Measurements from ENCODE around the gene SLC16A10. TPM values are rescaled to one million over a fixed set of nuclear protein-coding genes. Genes with fewer than 3 reads are reported as not detected.
A peak's percentile ranks its signal among the peaks of the same experiment; 100 is the strongest.

The SLC16A10 gene
- total and polyA plus RNA-seq, 2 of the 13 experiments (the other 11 are each of a cell fraction or from before 2014, with no cell fraction given), result 8.2 to 20.1 TPM

GRCh38 chr6:111207141-111207858, 120.0 kb downstream of the SLC16A10 start:
- Histone ChIP-seq H3K4me2 (ENCODE audit: low read depth, low read length) (no peak overlapping the region), H3K9ac (ENCODE audit: insufficient read depth, low read depth, low read length) (no peak overlapping the region), H3K79me2 (ENCODE audit: insufficient read depth, low read length) (no peaks in the 10 kb centered on the region), H3K36me3 (replicated peaks in 1 of 2; ENCODE audit: control insufficient read depth in 1 of 2, insufficient read depth in 2 of 2, low read length in 2 of 2) (no peaks in the 10 kb centered on the region), H2AFZ (ENCODE audit: low read length) (no peak overlapping the region), H4K20me1 (ENCODE audit: insufficient read depth, low read length) (no peaks in the 10 kb centered on the region), H3K9me3 (ENCODE audit: low read length) (no peaks in the 10 kb centered on the region), H3K4me1 (ENCODE audit: insufficient read depth, low read length) (peaks cover 11% of the 10 kb centered on the region), H3K4me3 (replicated peaks in 1 of 3; ENCODE audit: insufficient read depth in 1 of 3, low read depth in 2 of 3, low read length in 3 of 3) (no peak overlapping the region), H3K27ac (ENCODE audit: extremely low read length, insufficient read depth, low read length) (no peak overlapping the region), H3K27me3 (ENCODE audit: control insufficient read depth in 1 of 2, insufficient read depth in 2 of 2, low read length in 2 of 2) (no peaks in the 10 kb centered on the region)
- no peak for ATAC-seq
- ChIA-PET CTCF (ENCODE audit: low intra/inter-chr PET ratio, low total read pairs) (no interaction called here), POLR2A (no interaction called here)
- DNase-seq (ENCODE audit: low spot score), result no peak
- intact Hi-C loops (cut with micrococcal nuclease; ENCODE audit: unreplicated experiment) (loop anchor here (10.0 kb wide), 1 partner anchor 122 kb away; the partner anchor contains the start of gene SLC16A10), in situ Hi-C loops (cut with HindIII; ENCODE audit: extremely low pct_ligation_motif_present, low pct_unique_long_range_greater_than_20kb) (no loop called here)
- TF ChIP-seq POLR2G (IDR thresholded peaks at IDR 0.05; ENCODE audit: low read depth, low read length), result no peak
- TF ChIP-seq TBX3 (IDR thresholded peaks at IDR 0.05; ENCODE audit: borderline replicate concordance), result no peak
- no peak for TF ChIP-seq STAG1 (CRISPR knock-in tag; IDR thresholded peaks at IDR 0.05)
- no peak for TF ChIP-seq RAD21 (CRISPR knock-in tag; IDR thresholded peaks at IDR 0.05)
- TF ChIP-seq PBX3 (CRISPR knock-in tag; IDR thresholded peaks at IDR 0.05; ENCODE audit: borderline replicate concordance), result no peak
- BruUV-seq (replicated peaks), result no TSS peak
- WGBS (ENCODE audit: low lambda C conversion rate), result 98% methylated on average over 4 of the region's 4 CpGs
- FAIRE-seq, result no peak

- WGBS (ENCODE audit: low lambda C conversion rate), result 47% methylated on average over 2 of the region's 2 CpGs
- TF ChIP-seq ZNF512 (CRISPR knock-in tag; IDR thresholded peaks at IDR 0.05) (no peak), ZNF335 (CRISPR knock-in tag; IDR thresholded peaks at IDR 0.05) (no peak), HNF4G (IDR thresholded peaks at IDR 0.05; ENCODE audit: borderline replicate concordance, low read depth, low read length) (0 out of 2 replicates have a peak, but pooled peaks have one; percentile 24), HNF4G (CRISPR knock-in tag; IDR thresholded peaks at IDR 0.05; ENCODE audit: borderline replicate concordance, low read depth) (no peak), ELF4 (CRISPR knock-in tag; IDR thresholded peaks at IDR 0.05; ENCODE audit: borderline replicate concordance) (no peak), ZNF691 (CRISPR knock-in tag; IDR thresholded peaks at IDR 0.05; ENCODE audit: borderline replicate concordance, low read depth) (no peak), HNF1B (CRISPR knock-in tag; IDR thresholded peaks at IDR 0.05) (no peak)
Measured at GRCh38 chr6:111208933-111209332, 121.6 kb downstream of the SLC16A10 start.

More at GRCh38 chr6:111208933-111209332, 121.6 kb downstream of the SLC16A10 start:
- Histone ChIP-seq H3K4me1 (ENCODE audit: insufficient read depth, low read length) (peaks cover 11% of the 10 kb centered on the region), H3K9me3 (ENCODE audit: low read length) (no peaks in the 10 kb centered on the region), H3K9ac (ENCODE audit: insufficient read depth, low read depth, low read length) (no peak overlapping the region), H3K4me2 (ENCODE audit: low read depth, low read length) (no peak overlapping the region), H3K79me2 (ENCODE audit: insufficient read depth, low read length) (no peaks in the 10 kb centered on the region), H2AFZ (ENCODE audit: low read length) (no peak overlapping the region), H3K27me3 (ENCODE audit: control insufficient read depth in 1 of 2, insufficient read depth in 2 of 2, low read length in 2 of 2) (no peaks in the 10 kb centered on the region), H3K36me3 (replicated peaks in 1 of 2; ENCODE audit: control insufficient read depth in 1 of 2, insufficient read depth in 2 of 2, low read length in 2 of 2) (no peaks in the 10 kb centered on the region), H3K4me3 (replicated peaks in 1 of 3; ENCODE audit: insufficient read depth in 1 of 3, low read depth in 2 of 3, low read length in 3 of 3) (no peak overlapping the region), H4K20me1 (ENCODE audit: insufficient read depth, low read length) (no peaks in the 10 kb centered on the region), H3K27ac (ENCODE audit: extremely low read length, insufficient read depth, low read length) (no peak overlapping the region)
- no peak for FAIRE-seq
- peak; percentile 71 for ATAC-seq
- ChIA-PET POLR2A (no interaction called here), CTCF (ENCODE audit: low intra/inter-chr PET ratio, low total read pairs) (interaction anchor here (2.8 to 3.2 kb wide), 2 partner anchors 151 to 197 kb away, joined by 18 to 40 read pairs; no protein-coding TSS in a partner anchor)
- BruUV-seq (replicated peaks), result no TSS peak
- DNase-seq (ENCODE audit: low spot score), result peak; percentile 25
- intact Hi-C loops (cut with micrococcal nuclease; ENCODE audit: unreplicated experiment) (loop anchor here (10.0 kb wide), 1 partner anchor 124 kb away; the partner anchor contains the start of gene SLC16A10), in situ Hi-C loops (cut with HindIII; ENCODE audit: extremely low pct_ligation_motif_present, low pct_unique_long_range_greater_than_20kb) (no loop called here)
